ENCODE results near the gene BANP. TPM values are rescaled to one million over a fixed set of nuclear protein-coding genes. Genes with fewer than 3 reads are reported as not detected.

The BANP gene
- total and polyA plus RNA-seq, 2 donors (not counting 3 experiments of a cell fraction or from before 2014, with no cell fraction given): 22.4 to 33.8 TPM

DNA sequence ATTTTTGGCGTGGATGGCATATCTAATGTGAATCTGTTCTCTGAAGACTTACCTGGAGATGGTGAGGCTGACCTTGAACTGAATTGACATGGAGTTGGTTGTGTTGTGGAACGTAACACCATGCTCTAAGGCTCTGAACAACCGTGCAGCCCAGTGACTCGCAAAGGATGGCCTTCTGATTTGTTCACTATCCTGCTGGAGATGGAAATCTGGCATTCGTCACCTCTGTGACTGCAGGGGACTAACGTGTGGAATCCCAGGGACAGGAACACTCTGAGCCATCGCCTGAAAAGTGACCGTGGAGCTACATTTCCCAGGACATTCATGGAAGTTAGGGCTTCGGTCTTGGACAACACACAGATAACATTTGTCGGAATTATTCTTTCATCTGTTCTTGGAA is 61.1 kb downstream of the BANP start:
- no peak overlapping the region for H3K9ac ChIP-seq (replicated peaks; ENCODE audit: extremely low read depth, insufficient read depth, low read length)
- no peaks in the 10 kb centered on the region for H3K9me1 ChIP-seq (replicated peaks; ENCODE audit: control insufficient read depth, extremely low read depth, insufficient read depth, low read length)
- H3K9me3 ChIP-seq (replicated peaks; ENCODE audit: control insufficient read depth, insufficient read depth, low read length): no peaks in the 10 kb centered on the region
- ChIA-PET POLR2A (no interaction called here), CTCF (no interaction called here)
- no peaks in the 10 kb centered on the region for H3K79me2 ChIP-seq (ENCODE audit: control insufficient read depth, insufficient read depth, low read length)
- no TSS peak for BruUV-seq (replicated peaks)
- peaks cover 2 to 5% of the 10 kb centered on the region in 2 experiments for H3K36me3 ChIP-seq (ENCODE audit: control insufficient read depth in 2 of 2, extremely low read depth in 1 of 2, insufficient read depth in 2 of 2, low read length in 2 of 2)
- intact Hi-C loops (cut with micrococcal nuclease): no loop called here
- H3K4me1 ChIP-seq (ENCODE audit: control insufficient read depth, extremely low read depth, insufficient read depth, low read length): no peaks in the 10 kb centered on the region
- no peak for TF ChIP-seq POLR2A (IDR thresholded peaks at IDR 0.05; ENCODE audit: low read depth, low read length)
- no peak for TF ChIP-seq GATA2 (IDR thresholded peaks at IDR 0.05; ENCODE audit: insufficient read depth, insufficient read length, low read depth, low read length)
- TF ChIP-seq, protein P1, sequence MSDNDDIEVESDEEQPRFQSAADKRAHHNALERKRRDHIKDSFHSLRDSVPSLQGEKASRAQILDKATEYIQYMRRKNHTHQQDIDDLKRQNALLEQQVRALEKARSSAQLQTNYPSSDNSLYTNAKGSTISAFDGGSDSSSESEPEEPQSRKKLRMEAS (IDR thresholded peaks at IDR 0.05; ENCODE audit: insufficient read depth, insufficient read length): no peak
- no peak for TF ChIP-seq MYC (IDR thresholded peaks at IDR 0.05; ENCODE audit: low read depth, low read length)
- TF ChIP-seq EZH2 (IDR thresholded peaks at IDR 0.05; ENCODE audit: borderline replicate concordance, low read depth, low read length, severe bottlenecking): no peak
- TF ChIP-seq, protein P2, sequence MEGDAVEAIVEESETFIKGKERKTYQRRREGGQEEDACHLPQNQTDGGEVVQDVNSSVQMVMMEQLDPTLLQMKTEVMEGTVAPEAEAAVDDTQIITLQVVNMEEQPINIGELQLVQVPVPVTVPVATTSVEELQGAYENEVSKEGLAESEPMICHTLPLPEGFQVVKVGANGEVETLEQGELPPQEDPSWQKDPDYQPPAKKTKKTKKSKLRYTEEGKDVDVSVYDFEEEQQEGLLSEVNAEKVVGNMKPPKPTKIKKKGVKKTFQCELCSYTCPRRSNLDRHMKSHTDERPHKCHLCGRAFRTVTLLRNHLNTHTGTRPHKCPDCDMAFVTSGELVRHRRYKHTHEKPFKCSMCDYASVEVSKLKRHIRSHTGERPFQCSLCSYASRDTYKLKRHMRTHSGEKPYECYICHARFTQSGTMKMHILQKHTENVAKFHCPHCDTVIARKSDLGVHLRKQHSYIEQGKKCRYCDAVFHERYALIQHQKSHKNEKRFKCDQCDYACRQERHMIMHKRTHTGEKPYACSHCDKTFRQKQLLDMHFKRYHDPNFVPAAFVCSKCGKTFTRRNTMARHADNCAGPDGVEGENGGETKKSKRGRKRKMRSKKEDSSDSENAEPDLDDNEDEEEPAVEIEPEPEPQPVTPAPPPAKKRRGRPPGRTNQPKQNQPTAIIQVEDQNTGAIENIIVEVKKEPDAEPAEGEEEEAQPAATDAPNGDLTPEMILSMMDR (IDR thresholded peaks at IDR 0.05; ENCODE audit: extremely low read depth in 1 of 2, insufficient read depth in 1 of 2, low read depth in 1 of 2, low read length in 2 of 2): no peak
- TF ChIP-seq POLR2AphosphoS5 (IDR thresholded peaks at IDR 0.05; ENCODE audit: insufficient read depth, low read depth, low read length): no peak
- TF ChIP-seq JUN (IDR thresholded peaks at IDR 0.05; ENCODE audit: borderline replicate concordance, insufficient read depth, insufficient read length, low read depth): no peak
- TF ChIP-seq FOS (IDR thresholded peaks at IDR 0.05; ENCODE audit: borderline replicate concordance, insufficient read depth, low read length): no peak
- H3K27ac ChIP-seq (ENCODE audit: insufficient read depth, low read depth, low read length): no peak overlapping the region
- FAIRE-seq (no peak), DNase-seq (ENCODE audit: low read depth, low spot score) (no peak)
- no peak overlapping the region for H2AFZ ChIP-seq (ENCODE audit: low read depth, low read length)
- H3K27me3 ChIP-seq (ENCODE audit: control insufficient read depth in 2 of 2, insufficient read depth in 2 of 2, low read length in 2 of 2): no peaks in the 10 kb centered on the region
- no peak overlapping the region for H3K4me2 ChIP-seq (ENCODE audit: insufficient read depth, low read length)
- H4K20me1 ChIP-seq (replicated peaks; ENCODE audit: control insufficient read depth, extremely low read depth, insufficient read depth, low read length): no peaks in the 10 kb centered on the region
- H3K4me3 ChIP-seq (replicated peaks in 1 of 3; ENCODE audit: insufficient read depth in 1 of 3, low read depth in 1 of 3, low read length in 3 of 3): no peak overlapping the region
- dilution Hi-C loops (cut with MboI; ENCODE audit: extremely low pct_ligation_motif_present, low sequenced_read_pairs): no loop called here

Data from endothelial cell of umbilical vein (primary cell).